OCI-LY1 (cell line): ENCODE results near the gene FUOM.

Experiments
- H2AFZ ChIP-seq: fragments of 200-600 bp; sonication (generic), shearing (Covaris generic); 2 replicates; pipeline ENCODE4 v1.6.0; 2014; ENCODE audit warnings: antibody characterized with exemption, mild to moderate bottlenecking, low read length
- H3F3A ChIP-seq: fragments of 200-600 bp; sonication (generic), shearing (Covaris generic); 2 replicates; pipeline ENCODE4 v1.6.0; 2014; ENCODE audit warnings: mild to moderate bottlenecking, antibody characterized with exemption, low read length, moderate library complexity; ENCODE audit not compliant: insufficient read depth
- H3K27ac ChIP-seq: fragments of 200-600 bp; sonication (generic); 2 replicates; pipeline ENCODE4 v1.5.1; 2014; ENCODE audit warnings: low read length, mixed run types, mild to moderate bottlenecking, low read depth; ENCODE audit not compliant: poor library complexity, severe bottlenecking
- H3K27me3 ChIP-seq: fragments of 200-600 bp; sonication (generic); 2 replicates; pipeline ENCODE4 v1.6.0; 2014; ENCODE audit warnings: antibody characterized with exemption, mild to moderate bottlenecking, low read length, moderate library complexity; ENCODE audit not compliant: insufficient read depth
- H3K36me3 ChIP-seq: fragments of 200-600 bp; sonication (generic); 2 replicates; pipeline ENCODE4 v1.6.1; 2014; ENCODE audit warnings: mild to moderate bottlenecking, antibody characterized with exemption, low read length, moderate library complexity, mixed read lengths; ENCODE audit not compliant: insufficient read depth
- H3K4me1 ChIP-seq: fragments of 200-600 bp; sonication (generic); 2 replicates; pipeline ENCODE4 v1.5.1; 2014; ENCODE audit warnings: mild to moderate bottlenecking, low read length, moderate library complexity; ENCODE audit not compliant: insufficient read depth, severe bottlenecking
- H3K4me2 ChIP-seq: fragments of 200-600 bp; sonication (generic), shearing (Covaris generic); 2 replicates; pipeline ENCODE4 v1.6.1; 2014; ENCODE audit warnings: low read length
- H3K4me3 ChIP-seq: fragments of 200-600 bp; sonication (generic); 2 replicates; pipeline ENCODE4 v1.5.1; 2014; ENCODE audit warnings: low read length, low read depth, mild to moderate bottlenecking, mixed read lengths; ENCODE audit not compliant: poor library complexity, severe bottlenecking
- H3K79me2 ChIP-seq: fragments of 200-600 bp; shearing (Covaris generic); 2 replicates; pipeline ENCODE4 v1.6.1; 2016; ENCODE audit warnings: mixed run types, low read length, mixed read lengths; ENCODE audit not compliant: insufficient read depth
- H3K9ac ChIP-seq: fragments of 200-600 bp; sonication (generic), shearing (Covaris generic); 2 replicates; pipeline ENCODE4 v1.6.1; 2014; ENCODE audit warnings: mild to moderate bottlenecking, low read length, mixed read lengths
- H3K9me2 ChIP-seq: fragments of 200-600 bp; sonication (generic), shearing (Covaris generic); 2 replicates; pipeline ENCODE4 v1.6.1; 2014; ENCODE audit warnings: low read depth, mild to moderate bottlenecking, low read length, mixed read lengths
- H3K9me3 ChIP-seq: fragments of 200-600 bp; shearing (Covaris generic); 2 replicates; pipeline ENCODE4 v1.6.1; 2014; ENCODE audit warnings: low read length, mixed read lengths
- H4K20me1 ChIP-seq: fragments of 200-600 bp; sonication (generic), shearing (Covaris generic); 2 replicates; pipeline ENCODE4 v1.6.0; 2016; ENCODE audit warnings: mild to moderate bottlenecking, low read length; ENCODE audit not compliant: insufficient read depth
- EZH2 ChIP-seq: fragments of 200-600 bp; sonication (generic), shearing (Covaris generic); IDR thresholded peaks from 2 replicates; pipeline ENCODE4 v1.8.0; 2017; ENCODE audit warnings: borderline replicate concordance, mixed run types, mild to moderate bottlenecking, antibody characterized with exemption, low read length, moderate library complexity, mixed read lengths
- TF ChIP-seq, protein P1 (sequence below): fragments of 200-600 bp; sonication (generic), shearing (Covaris generic); IDR thresholded peaks from 2 replicates; pipeline ENCODE4 v1.5.1; 2017; ENCODE audit warnings: mild to moderate bottlenecking, antibody characterized with exemption, low read length, moderate library complexity, mixed read lengths

The FUOM gene

DNA sequence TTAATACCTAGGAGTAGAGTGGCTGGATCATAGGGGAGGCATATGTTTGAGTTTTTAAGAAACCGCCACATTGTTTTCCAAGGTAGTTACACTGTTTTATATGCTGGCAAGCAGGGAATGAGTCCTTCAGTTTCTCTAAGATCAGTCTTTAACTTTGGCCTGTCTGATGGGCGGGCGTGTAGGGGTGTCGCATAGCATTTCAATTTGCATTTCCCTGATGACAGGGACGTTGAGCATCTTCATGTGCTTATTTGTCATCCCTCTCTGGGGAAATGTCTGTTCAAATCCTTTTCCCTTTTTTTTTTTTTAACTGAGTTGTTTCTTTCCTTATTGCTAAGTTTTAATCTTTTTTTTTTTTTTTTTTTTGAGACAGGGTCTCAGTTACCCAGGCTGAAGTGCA lies 46.0 kb upstream of the FUOM start:
- Histone ChIP-seq H3F3A (no peaks in the 10 kb centered on the region), H3K36me3 (peaks cover 92% of the 10 kb centered on the region), H3K9ac (no peak overlapping the region), H3K27me3 (no peaks in the 10 kb centered on the region), H3K9me3 (peaks cover 5% of the 10 kb centered on the region; the same call in 1 of the 2 replicates), H3K79me2 (peaks cover 25% of the 10 kb centered on the region), H3K4me2 (no peak overlapping the region), H2AFZ (no peak overlapping the region), H3K4me3 (no peak overlapping the region), H4K20me1 (no peaks in the 10 kb centered on the region), H3K9me2 (no peaks in the 10 kb centered on the region), H3K27ac (no peak overlapping the region), H3K4me1 (peaks cover 10% of the 10 kb centered on the region)
- TF ChIP-seq EZH2 = no peak
- TF ChIP-seq, protein P1, sequence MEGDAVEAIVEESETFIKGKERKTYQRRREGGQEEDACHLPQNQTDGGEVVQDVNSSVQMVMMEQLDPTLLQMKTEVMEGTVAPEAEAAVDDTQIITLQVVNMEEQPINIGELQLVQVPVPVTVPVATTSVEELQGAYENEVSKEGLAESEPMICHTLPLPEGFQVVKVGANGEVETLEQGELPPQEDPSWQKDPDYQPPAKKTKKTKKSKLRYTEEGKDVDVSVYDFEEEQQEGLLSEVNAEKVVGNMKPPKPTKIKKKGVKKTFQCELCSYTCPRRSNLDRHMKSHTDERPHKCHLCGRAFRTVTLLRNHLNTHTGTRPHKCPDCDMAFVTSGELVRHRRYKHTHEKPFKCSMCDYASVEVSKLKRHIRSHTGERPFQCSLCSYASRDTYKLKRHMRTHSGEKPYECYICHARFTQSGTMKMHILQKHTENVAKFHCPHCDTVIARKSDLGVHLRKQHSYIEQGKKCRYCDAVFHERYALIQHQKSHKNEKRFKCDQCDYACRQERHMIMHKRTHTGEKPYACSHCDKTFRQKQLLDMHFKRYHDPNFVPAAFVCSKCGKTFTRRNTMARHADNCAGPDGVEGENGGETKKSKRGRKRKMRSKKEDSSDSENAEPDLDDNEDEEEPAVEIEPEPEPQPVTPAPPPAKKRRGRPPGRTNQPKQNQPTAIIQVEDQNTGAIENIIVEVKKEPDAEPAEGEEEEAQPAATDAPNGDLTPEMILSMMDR = no peak

DNA sequence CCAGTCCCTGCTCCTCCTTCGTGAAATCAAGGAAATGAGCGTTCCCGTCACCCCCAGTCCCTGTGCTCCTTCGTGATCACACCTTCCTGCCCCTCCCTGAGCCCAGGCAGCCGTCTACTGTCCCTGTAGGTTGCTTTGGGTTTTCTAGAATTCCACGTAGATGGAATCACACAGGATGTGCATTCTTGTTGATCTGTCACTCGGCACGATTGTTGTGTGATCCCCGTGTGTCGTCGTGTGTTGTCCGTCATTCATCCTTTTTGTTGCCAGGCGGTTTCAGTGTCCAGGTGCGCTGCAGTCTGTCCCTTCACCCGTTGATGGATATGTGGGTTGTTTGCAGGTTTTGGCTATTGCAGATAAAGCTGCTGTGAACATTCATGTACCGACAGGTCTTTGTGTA lies 45.5 kb upstream of the FUOM start:
- Histone ChIP-seq H3K27ac (no peak overlapping the region), H3K4me1 (peaks cover 10% of the 10 kb centered on the region), H3K9me3 (peaks cover 5% of the 10 kb centered on the region; the same call in 1 of the 2 replicates), H3K36me3 (peaks cover 92% of the 10 kb centered on the region), H2AFZ (no peak overlapping the region), H3K27me3 (no peaks in the 10 kb centered on the region), H3K9me2 (no peaks in the 10 kb centered on the region), H3F3A (no peaks in the 10 kb centered on the region), H3K9ac (no peak overlapping the region), H3K4me3 (no peak overlapping the region), H4K20me1 (no peaks in the 10 kb centered on the region), H3K4me2 (no peak overlapping the region), H3K79me2 (peaks cover 20% of the 10 kb centered on the region)
- no peak for TF ChIP-seq EZH2
- TF ChIP-seq, protein P1 = no peak

DNA sequence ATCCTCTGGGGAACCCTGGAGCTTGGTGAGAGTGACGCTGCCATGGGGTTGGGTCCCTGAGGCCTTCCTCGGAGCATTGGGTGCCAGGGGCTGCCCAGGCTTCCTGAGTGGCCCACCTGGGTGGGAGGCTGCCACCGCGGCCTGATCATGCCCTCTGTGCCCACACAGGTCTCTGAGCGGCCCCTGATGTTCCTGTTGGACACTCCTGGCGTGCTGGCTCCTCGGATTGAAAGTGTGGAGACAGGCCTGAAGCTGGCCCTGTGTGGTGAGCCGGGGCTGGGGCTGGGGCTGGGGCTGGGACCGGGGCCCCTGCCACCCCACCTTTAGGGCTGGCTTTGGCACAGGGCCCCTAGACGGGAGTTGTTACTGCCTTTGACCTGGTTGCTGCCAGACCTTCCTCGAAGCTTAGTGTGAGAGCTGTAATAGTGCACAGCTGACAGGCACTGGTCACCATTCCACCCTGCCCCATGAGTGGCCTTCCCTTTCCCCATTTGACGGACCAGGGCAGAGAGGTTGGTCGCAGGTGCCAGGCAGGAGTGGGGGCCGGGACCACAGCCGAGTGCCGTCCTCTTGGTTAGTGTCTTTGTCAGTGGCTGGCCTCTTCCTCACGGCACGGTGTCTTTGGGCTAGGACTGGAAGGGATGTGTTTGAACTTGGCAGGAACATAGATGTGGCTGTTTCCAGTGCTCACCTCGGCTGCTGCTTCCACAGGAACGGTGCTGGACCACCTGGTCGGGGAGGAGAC lies 44.3 kb upstream of the FUOM start:
- no peak overlapping the region for H2AFZ ChIP-seq
- peaks cover 89% of the 10 kb centered on the region for H3K36me3 ChIP-seq
- peaks cover 4% of the 10 kb centered on the region; the same call in 1 of the 2 replicates for H3K9me3 ChIP-seq
- no peak overlapping the region for H3K4me3 ChIP-seq
- H3K9me2 ChIP-seq = no peaks in the 10 kb centered on the region
- no peaks in the 10 kb centered on the region for H3K27me3 ChIP-seq
- peaks cover 10% of the 10 kb centered on the region for H3K4me1 ChIP-seq
- H3K27ac ChIP-seq = no peak overlapping the region
- no peaks in the 10 kb centered on the region for H4K20me1 ChIP-seq
- no peak for TF ChIP-seq EZH2
- TF ChIP-seq, protein P1 = no peak
- no peak overlapping the region for H3K4me2 ChIP-seq
- peaks cover 10% of the 10 kb centered on the region; the same call in 1 of the 2 replicates for H3K79me2 ChIP-seq
- no peaks in the 10 kb centered on the region for H3F3A ChIP-seq
- no peak overlapping the region for H3K9ac ChIP-seq
